GM18909 (cell line): ENCODE data around the gene ZNF317.

ENCODE experiments used
- ATAC-seq: cut with Tn5 transposase; IDR thresholded peaks from one replicate; pipeline ENCODE4 v1.9.1; 2021; ENCODE audit warnings: mild to moderate bottlenecking; ENCODE audit not compliant: unreplicated experiment, poor library complexity

Gene ZNF317

GRCh38 chr19:9140159-9140874 is at the start of gene ZNF317:
TSS of gene ZNF317 (plus strand) at chr19:9140397. CDS start at chr19:9156017, 15,620 bp downstream.
- ATAC-seq, result peak; percentile 95

- ATAC-seq, result no peak
Observed at GRCh38 chr19:9107375-9107774, 32.8 kb upstream of the ZNF317 start, which contains the start of gene OR7G2. TSS of gene OR7G2 (minus strand) at chr19:9107475. CDS start at chr19:9103243, 4,232 bp downstream.

- no peak for ATAC-seq
Observed at GRCh38 chr19:9109959-9110358, 30.2 kb upstream of the ZNF317 start.

- no peak for ATAC-seq
Observed at GRCh38 chr19:9115307-9115813, 24.8 kb upstream of the ZNF317 start, which contains the start of gene OR7G1. TSS of gene OR7G1 (minus strand) at chr19:9115763. CDS start at chr19:9115763, 0 bp downstream.

- no peak for ATAC-seq
Observed at GRCh38 chr19:9116547-9116946, 23.6 kb upstream of the ZNF317 start.

- no peak for ATAC-seq
Observed at GRCh38 chr19:9126900-9127405, 13.2 kb upstream of the ZNF317 start, which contains the start of gene OR7G3. TSS of gene OR7G3 (minus strand) at chr19:9126950. CDS start at chr19:9126950, 0 bp downstream.

GRCh38 chr19:9128171-9128570 is 12.0 kb upstream of the ZNF317 start:
- no peak for ATAC-seq

GRCh38 chr19:9130965-9131364 is 9.2 kb upstream of the ZNF317 start:
- no peak for ATAC-seq

GRCh38 chr19:9132422-9132821 is 7.8 kb upstream of the ZNF317 start:
- ATAC-seq, result no peak

- peak; percentile 9 for ATAC-seq
Observed at GRCh38 chr19:9139609-9140158, 513 bp upstream of the ZNF317 start.

GRCh38 chr19:9144920-9145319 is 4.7 kb downstream of the ZNF317 start:
- no peak for ATAC-seq

GRCh38 chr19:9146882-9147281 is 6.7 kb downstream of the ZNF317 start:
- no peak for ATAC-seq

- ATAC-seq, result no peak
Observed at GRCh38 chr19:9148697-9149096, 8.5 kb downstream of the ZNF317 start.

GRCh38 chr19:9149997-9150396 is 9.8 kb downstream of the ZNF317 start:
- ATAC-seq, result no peak

GRCh38 chr19:9150650-9151049 is 10.5 kb downstream of the ZNF317 start:
- ATAC-seq, result no peak

- ATAC-seq, result no peak
Observed at GRCh38 chr19:9151367-9151766, 11.2 kb downstream of the ZNF317 start.

GRCh38 chr19:9155591-9155990 is 15.4 kb downstream of the ZNF317 start:
- no peak for ATAC-seq

- ATAC-seq, result no peak
Observed at GRCh38 chr19:9156304-9156703, 16.1 kb downstream of the ZNF317 start.

GRCh38 chr19:9159891-9160290 is 19.7 kb downstream of the ZNF317 start:
- ATAC-seq, result no peak

- no peak for ATAC-seq
Observed at GRCh38 chr19:9161427-9161826, 21.2 kb downstream of the ZNF317 start.

- no peak for ATAC-seq
Observed at GRCh38 chr19:9165261-9165660, 25.1 kb downstream of the ZNF317 start.
